GM19455 (cell line): ENCODE results near the gene CPNE8.
A peak's percentile ranks its signal among the peaks of the same experiment; 100 is the strongest.
"Not testable (repeated sequence)": the region's sequence is repeated elsewhere in the genome, so short reads cannot be mapped to it uniquely, and the experiment has no call there.

Experiments used
- ATAC-seq: cut with Tn5 transposase; IDR thresholded peaks from one replicate; pipeline ENCODE4 v1.9.1; 2021; ENCODE audit not compliant: unreplicated experiment

Gene CPNE8

DNA sequence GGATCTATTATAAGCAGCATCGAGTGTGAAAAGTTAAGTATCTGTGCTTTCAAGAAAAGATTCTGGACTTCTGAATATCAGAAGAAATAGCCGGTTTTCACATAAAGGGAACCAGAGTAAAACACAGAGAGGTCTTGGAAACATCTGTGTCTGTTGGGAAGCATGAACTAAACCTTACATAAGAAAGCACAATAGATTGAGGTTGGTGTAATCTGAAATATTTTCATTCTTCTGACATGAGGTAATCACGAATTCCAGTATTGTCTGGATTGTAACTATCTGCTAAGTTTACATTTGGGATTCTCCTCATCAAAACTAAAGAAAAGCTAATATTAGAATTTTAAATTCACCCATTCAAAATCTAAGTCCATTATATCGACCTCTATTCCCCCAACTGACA, 161.3 kb downstream of the CPNE8 start:
- ATAC-seq = no peak

- not testable (repeated sequence) for ATAC-seq
Measured at GRCh38 chr12:38742496-38742895, 162.9 kb downstream of the CPNE8 start.

- no peak for ATAC-seq
Measured at GRCh38 chr12:38736821-38737220, 168.6 kb downstream of the CPNE8 start.

GRCh38 chr12:38732761-38733160, 172.6 kb downstream of the CPNE8 start:
- ATAC-seq = no peak

GRCh38 chr12:38728894-38729293, 176.5 kb downstream of the CPNE8 start:
- ATAC-seq = no peak

GRCh38 chr12:38721611-38722252, 183.7 kb downstream of the CPNE8 start:
- no peak for ATAC-seq

GRCh38 chr12:38720661-38721060, 184.7 kb downstream of the CPNE8 start:
- no peak for ATAC-seq

DNA sequence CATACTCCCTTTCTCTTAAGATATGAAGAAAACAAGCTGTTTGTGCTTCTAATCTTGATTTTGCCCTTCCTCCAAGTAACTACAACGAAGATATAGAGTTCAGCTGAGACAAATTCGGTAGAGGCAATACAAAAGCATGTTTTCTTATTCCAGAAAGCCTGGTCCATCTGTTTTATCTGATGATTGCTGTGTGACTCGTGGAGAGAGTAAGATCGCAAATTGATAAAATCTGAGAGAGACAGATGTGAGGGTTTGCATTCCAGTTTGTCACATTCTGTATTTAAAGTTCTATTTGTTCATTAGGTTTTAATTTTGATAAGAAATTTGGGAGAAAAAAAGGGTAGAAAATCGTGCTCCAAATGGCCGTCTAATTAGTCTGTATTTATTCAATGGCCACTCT, 192.1 kb downstream of the CPNE8 start:
- no peak for ATAC-seq

- peak; percentile 54 for ATAC-seq
Measured at GRCh38 chr12:38711054-38711453, 194.3 kb downstream of the CPNE8 start.

- no peak for ATAC-seq
Measured at GRCh38 chr12:38708466-38708865, 196.9 kb downstream of the CPNE8 start.

DNA sequence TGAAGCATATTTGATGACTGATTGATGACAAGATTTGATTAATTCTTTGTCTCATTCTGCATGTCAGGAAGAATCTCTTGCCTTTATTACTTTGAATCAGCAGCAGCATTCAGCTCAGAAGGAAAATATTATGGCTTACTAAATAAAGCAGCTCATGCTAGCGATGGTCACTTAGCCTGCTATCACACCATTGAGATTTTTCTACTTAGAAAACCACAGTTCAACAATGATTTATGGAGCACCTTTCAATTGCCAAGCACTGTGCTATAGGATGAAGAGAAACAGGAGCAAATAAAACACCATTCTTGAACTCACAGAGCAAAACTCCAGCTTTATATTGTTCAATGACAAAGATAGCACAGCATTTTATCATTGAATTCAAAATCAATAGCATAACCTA, 197.7 kb downstream of the CPNE8 start:
- no peak for ATAC-seq

GRCh38 chr12:38697289-38697688, 208.1 kb downstream of the CPNE8 start:
- no peak for ATAC-seq

GRCh38 chr12:38695057-38695456, 210.3 kb downstream of the CPNE8 start:
- no peak for ATAC-seq

- ATAC-seq = no peak
Measured at GRCh38 chr12:38691164-38691563, 214.2 kb downstream of the CPNE8 start.

DNA sequence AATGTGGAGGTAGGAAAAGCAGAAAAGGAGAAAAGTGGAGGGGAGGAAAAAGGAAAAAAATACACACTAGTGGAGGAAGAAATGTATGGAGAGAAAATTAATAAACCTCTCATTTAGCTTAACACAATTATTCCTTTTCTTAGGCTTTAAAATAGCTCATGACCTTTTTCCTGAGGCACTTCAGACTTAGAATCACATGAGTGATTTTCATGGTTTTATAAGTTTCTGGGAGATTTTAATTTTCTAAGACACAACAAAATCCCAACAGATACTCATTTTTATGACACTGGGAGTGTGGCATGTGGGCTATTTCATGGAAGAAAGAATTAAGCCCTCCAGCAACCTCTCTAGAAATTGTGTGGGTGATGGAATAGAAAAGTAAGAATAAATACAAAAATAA, 214.7 kb downstream of the CPNE8 start:
- no peak for ATAC-seq

GRCh38 chr12:38689704-38690103, 215.7 kb downstream of the CPNE8 start:
- no peak for ATAC-seq

DNA sequence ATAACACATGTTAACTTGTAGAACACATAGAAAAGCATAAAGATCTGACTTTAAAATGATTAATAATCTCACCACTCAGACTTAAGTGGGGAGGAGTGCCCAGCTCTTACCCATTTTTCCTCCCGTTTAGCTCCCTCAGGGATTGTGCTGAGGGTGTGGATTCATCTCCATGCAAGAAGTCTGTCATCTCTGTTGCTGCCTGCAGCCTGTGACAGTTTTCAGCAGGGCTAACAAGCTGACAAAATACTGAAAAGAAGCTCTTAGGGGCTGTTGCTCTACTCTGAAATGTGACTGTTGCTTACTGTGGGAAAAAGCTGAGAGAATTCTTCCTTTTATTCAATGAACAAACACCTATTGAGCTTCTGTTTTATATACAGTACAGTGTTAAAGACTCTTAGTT, 216.2 kb downstream of the CPNE8 start:
- no peak for ATAC-seq

GRCh38 chr12:38682521-38682920, 222.9 kb downstream of the CPNE8 start:
- ATAC-seq = no peak

DNA sequence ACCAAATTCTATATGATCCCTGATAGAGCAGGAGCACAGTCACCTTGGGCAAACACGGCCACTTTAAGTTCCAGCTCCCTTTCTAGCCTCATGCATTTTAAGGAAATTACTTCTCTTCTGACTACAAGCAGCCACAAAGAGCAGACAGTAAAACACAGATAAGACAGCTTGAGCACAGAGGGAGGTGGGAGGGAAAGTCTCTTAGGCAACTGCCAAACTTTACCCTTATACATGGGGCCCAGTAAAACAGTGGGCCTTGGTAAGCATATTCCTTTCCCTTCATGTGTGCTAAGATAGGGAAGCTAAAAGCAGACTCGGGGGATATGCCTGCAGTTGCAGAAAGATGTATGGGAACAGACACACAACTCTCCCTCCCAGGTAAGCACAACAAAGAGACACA, 235.9 kb downstream of the CPNE8 start:
- no peak for ATAC-seq

- ATAC-seq = no peak
Measured at GRCh38 chr12:38669081-38669480, 236.3 kb downstream of the CPNE8 start.

DNA sequence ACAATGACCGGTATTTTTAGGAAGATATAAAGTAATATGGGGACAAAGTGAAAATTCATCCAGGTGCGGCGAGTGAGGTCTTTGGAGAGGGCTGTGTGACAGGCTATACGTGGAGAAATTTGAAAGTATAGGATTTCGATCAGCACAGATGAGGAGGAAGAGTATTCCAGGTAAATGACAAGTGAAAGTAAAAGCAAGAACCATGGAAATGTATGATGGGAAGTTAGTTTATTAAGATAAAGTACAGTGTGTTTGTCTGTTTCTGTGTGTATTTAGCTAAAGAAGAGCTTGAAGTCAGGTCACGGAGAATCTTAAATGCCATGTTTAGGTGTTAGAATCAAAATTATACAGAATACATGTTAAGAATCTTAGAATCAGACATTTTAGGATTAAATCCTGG, 239.0 kb downstream of the CPNE8 start:
- no peak for ATAC-seq

DNA sequence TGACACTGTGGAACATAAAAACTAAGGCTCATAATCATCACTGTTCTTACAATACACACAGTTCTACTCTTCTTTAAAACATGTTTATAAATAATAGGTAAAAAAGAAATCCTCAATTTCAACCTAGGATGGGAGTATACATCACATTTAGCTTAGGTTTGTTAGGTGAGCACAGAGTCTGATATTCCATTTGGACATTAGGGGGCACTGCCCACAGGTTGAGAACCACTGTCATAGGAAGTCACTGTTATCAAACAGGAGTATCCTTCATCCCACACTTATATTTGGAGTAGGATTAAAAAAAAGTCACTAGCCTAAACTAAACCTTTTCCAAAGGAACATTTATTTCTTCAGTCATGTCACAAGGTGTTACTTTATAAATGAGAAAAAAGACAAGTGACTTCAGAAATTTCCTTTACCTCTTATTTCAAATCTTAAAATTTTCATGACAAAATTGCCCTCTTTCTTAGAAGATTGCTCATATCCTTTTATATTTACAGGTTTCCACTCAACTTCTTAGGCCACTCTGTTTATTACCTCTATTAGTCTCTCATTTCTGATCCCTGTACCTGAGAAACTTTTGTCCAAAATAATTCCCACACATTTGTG, 240.6 kb downstream of the CPNE8 start:
- no peak for ATAC-seq

- ATAC-seq = no peak
Measured at GRCh38 chr12:38662829-38663228, 242.6 kb downstream of the CPNE8 start.
